ENCODE results near the gene SLC26A4. TPM values are rescaled to one million over a fixed set of nuclear protein-coding genes. Genes with fewer than 3 reads are reported as not detected.

The SLC26A4 gene
- total RNA-seq (2022; extraction: Qiagen RNA extraction) = 0.03 to 0.14 TPM (median 0.07 TPM) in 5 replicates

DNA sequence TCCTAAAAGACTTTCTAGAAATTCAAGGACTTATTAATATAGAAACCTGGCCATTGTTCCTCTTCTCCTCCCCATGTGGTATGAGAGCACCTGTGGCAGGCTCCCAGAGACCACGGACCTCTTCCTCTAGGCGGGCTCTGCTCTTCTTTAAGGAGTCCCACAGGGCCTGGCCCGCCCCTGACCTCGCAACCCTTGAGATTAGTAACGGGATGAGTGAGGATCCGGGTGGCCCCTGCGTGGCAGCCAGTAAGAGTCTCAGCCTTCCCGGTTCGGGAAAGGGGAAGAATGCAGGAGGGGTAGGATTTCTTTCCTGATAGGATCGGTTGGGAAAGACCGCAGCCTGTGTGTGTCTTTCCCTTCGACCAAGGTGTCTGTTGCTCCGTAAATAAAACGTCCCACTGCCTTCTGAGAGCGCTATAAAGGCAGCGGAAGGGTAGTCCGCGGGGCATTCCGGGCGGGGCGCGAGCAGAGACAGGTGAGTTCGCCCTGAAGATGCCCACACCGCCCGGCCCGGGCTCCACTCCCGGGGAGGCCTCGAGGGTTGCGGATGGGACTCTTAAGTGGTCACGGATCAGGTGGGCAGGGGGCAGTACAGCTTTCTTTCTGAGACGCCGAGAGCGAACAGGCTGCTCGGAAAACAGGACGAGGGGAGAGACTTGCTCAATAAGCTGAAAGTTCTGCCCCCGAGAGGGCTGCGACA, at the start of gene SLC26A4:
Gene SLC26A4, plus strand, starts transcription at position 448 of the 700 bp plus-strand sequence. CDS start 814 bp downstream, outside the sequence.

DNA sequence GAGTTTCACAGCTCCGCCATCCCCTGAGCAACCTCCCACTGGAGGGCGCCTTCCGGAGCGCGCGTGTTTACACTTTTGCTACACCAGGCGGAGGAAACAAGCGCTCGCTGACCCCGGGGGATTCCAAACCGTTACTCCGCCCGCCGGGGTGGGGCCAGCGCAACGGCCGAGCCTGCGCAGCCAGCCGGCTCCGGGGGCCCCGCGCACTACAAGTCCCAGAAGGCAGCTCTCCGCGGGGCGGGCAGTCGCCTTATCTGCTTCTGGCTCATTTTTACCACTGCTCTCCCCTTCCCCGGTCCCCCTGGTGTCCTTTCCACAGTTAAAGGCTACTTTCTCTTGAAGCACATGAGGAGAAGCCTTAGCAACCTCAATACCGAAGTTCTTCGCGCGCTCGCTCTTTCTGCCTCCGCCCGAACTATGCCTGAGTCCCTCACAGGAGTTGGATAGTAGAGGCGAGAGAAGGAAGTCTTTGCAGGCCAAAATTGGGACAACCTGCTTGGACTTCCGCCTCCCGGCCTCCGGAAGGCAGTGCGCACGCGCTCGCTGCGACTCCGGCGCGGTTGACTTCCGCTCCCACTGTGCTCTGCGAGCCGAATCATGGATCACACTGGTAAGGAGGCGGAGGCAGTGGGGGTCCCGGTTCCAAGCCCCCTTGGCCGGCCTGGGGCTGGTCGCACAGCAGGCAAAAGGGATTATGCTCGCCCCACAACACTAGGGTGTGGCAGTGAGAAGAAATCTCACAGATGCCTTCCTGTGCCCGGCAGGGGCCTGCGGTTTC, 83.1 kb downstream of the SLC26A4 start, which contains the start of gene CBLL1:
Gene CBLL1, plus strand, starts transcription at position 576 of the 778 bp plus-strand sequence. Its CDS starts 22 bp downstream, at position 598.

Other genes with a start within 250 kb of the SLC26A4 start
- gene GPR22, start 190.8 kb upstream of the SLC26A4 start, total RNA-seq (2022; extraction: Qiagen RNA extraction) = not detected in 5 replicates
- 7.5 to 13.7 TPM (median 9.9 TPM) in 5 replicates for gene COG5, start 96.9 kb upstream of the SLC26A4 start, total RNA-seq (2022; extraction: Qiagen RNA extraction)
- 8.3 to 10.1 TPM (median 9.8 TPM) in 5 replicates for gene DUS4L, start 96.9 kb upstream of the SLC26A4 start, total RNA-seq (2022; extraction: Qiagen RNA extraction)
- 32.0 to 44.8 TPM (median 39.2 TPM) in 5 replicates for gene BCAP29, start 80.6 kb upstream of the SLC26A4 start, total RNA-seq (2022; extraction: Qiagen RNA extraction)
- gene CBLL1, start 83.3 kb downstream of the SLC26A4 start, total RNA-seq (2022; extraction: Qiagen RNA extraction) = 26.4 to 50.6 TPM (median 28.8 TPM) in 5 replicates
- 0.02 to 0.05 TPM in 2 of 5 replicates, not detected in the others for gene SLC26A3, start 142.4 kb downstream of the SLC26A4 start, total RNA-seq (2022; extraction: Qiagen RNA extraction)
- gene DLD, start 230.4 kb downstream of the SLC26A4 start, total RNA-seq (2022; extraction: Qiagen RNA extraction) = 81.3 to 132 TPM (median 90.0 TPM) in 5 replicates